ENCODE data around the gene ROR1. TPM values are rescaled to one million over a fixed set of nuclear protein-coding genes. Genes with fewer than 3 reads are reported as not detected.

Gene ROR1
- total RNA-seq, 4 donors from 2014 or later, result 8.8 to 30.4 (median 14.1) TPM

GRCh38 chr1:63904826-63905225 lies 131.0 kb downstream of the ROR1 start:
- ATAC-seq (ENCODE audit: low FRiP score) (no peak), DNase-seq (ENCODE audit: low spot score) (no peak)
- no peak for TF ChIP-seq CTCF (IDR thresholded peaks at IDR 0.05)

- no peak for DNase-seq (ENCODE audit: low spot score)
- ATAC-seq (ENCODE audit: low FRiP score), result no peak
These were observed 132.4 kb downstream of the ROR1 start for GRCh38 chr1:63906047-63906704.

GRCh38 chr1:63907051-63907450 lies 133.2 kb downstream of the ROR1 start:
- DNase-seq (ENCODE audit: low spot score), result no peak
- no peak for TF ChIP-seq CTCF (IDR thresholded peaks at IDR 0.05)
- no peak for ATAC-seq (ENCODE audit: low FRiP score)

More at GRCh38 chr1:63906047-63906704, 132.4 kb downstream of the ROR1 start:
- no peak for TF ChIP-seq CTCF (IDR thresholded peaks at IDR 0.05)

GRCh38 chr1:63908016-63908415 lies 134.2 kb downstream of the ROR1 start:
- DNase-seq (ENCODE audit: low spot score) (no peak), ATAC-seq (ENCODE audit: low FRiP score) (no peak)
- TF ChIP-seq CTCF (IDR thresholded peaks at IDR 0.05), result no peak

GRCh38 chr1:63909526-63909925 lies 135.7 kb downstream of the ROR1 start:
- ATAC-seq (ENCODE audit: low FRiP score), result no peak
- no peak for TF ChIP-seq CTCF (IDR thresholded peaks at IDR 0.05)
- no peak for DNase-seq (ENCODE audit: low spot score)

- DNase-seq (ENCODE audit: low spot score) (no peak), ATAC-seq (ENCODE audit: low FRiP score) (no peak)
- no peak for TF ChIP-seq CTCF (IDR thresholded peaks at IDR 0.05)
These were observed 137.2 kb downstream of the ROR1 start for GRCh38 chr1:63911049-63911448.

- TF ChIP-seq CTCF (IDR thresholded peaks at IDR 0.05), result no peak
- DNase-seq (ENCODE audit: low spot score) (no peak), ATAC-seq (ENCODE audit: low FRiP score) (no peak)
These were observed 138.8 kb downstream of the ROR1 start for GRCh38 chr1:63912643-63913042.

All from omental fat pad (tissue), 4 donors.